ENCODE data around the gene ZRANB1.
A peak's percentile ranks its signal among the peaks of the same experiment; 100 is the strongest.
"Not testable (repeated sequence)": the region's sequence is repeated elsewhere in the genome, so short reads cannot be mapped to it uniquely, and the experiment has no call there.

Gene ZRANB1

DNA sequence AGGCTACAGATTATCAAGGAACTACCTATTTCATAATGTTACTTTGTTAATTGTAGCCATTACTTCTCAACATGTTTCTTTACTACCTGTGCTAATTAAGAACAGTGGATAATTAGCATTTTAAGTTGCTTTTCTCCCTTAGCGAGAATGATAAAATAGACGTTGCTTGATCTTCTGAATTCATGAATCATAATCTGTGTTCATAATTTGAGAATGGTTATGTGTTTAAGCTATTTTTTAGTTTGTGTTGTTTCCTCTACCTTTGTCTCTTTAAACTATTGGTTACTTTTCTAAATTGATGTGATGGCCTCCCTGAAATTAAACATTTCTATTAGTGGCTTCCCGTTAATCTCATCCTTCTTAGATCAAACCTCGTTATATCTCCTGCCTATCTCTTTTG is at the start of gene ZRANB1:
Gene ZRANB1, plus strand, starts transcription at position 301 of the 400 bp plus-strand sequence. CDS start 371 bp downstream, outside the sequence.
- no peak for DNase-seq

DNA sequence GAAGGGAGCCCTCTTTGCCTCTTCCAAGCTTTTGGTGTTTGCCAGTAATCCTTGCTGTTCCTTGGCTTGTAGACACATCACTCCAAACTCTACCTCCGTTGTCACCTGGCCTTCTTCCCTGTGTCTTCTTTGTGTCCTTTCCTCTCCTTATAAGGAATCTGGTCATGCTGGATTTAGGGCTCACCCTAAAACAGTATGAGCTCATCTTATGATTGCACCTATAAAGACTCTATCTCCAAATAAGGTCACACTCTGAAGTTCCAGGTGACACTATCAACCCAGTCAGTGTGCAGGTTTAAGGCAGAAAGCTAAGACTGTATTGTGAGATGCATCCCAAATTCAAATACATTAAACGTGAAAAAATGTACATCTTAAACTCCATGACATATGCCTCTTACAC is 49.0 kb upstream of the ZRANB1 start:
- DNase-seq, result no peak

DNA sequence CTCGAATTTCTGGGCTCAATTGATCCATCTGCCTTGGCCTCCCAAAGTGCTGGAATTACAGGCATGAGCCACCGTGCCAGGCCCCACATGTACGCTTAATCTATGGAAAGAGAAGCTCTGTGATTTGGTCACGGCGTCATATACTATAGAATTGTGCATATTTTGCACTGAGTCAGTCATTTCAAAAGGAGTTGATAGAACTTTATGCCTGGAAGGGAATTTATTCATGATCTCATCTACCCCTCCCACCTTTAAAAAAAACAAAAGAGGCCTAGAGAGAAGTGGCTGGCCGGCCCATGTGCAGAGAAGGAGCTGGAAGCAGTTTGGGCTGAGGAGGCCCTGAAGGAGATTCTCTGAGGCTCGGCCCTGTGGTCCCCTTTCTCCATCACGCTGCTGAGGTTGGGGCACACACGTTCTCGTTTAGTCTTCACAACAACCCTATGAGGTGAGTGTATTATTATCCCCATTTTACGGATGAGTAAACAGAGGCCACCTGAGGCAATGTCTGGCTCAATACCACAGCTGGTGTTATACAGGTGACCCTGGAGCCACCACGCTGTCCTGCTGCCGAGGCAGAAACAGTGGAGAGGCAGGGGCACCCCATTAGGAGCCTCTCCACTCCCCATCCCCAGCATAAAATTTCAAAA is 47.2 kb upstream of the ZRANB1 start:
- no peak for DNase-seq

DNA sequence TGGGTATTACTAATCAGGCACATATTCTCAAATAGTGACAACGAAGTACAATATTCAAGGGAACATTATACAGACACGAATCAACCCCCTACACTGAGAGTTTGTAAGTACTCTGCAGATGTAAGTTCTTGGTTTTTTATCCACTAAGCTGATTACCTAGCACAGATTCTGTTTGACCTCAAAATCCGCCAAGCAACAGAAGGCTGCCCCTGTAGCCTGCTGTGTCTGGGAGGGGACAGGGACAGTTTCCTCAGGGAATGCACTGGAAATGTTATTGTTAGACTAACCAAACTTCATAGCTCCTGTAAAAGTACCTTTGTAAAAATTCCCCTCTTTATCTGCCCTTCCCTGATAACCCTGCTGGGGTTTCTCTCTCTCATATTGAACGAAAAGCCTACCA is 45.2 kb upstream of the ZRANB1 start:
- no peak for DNase-seq

DNA sequence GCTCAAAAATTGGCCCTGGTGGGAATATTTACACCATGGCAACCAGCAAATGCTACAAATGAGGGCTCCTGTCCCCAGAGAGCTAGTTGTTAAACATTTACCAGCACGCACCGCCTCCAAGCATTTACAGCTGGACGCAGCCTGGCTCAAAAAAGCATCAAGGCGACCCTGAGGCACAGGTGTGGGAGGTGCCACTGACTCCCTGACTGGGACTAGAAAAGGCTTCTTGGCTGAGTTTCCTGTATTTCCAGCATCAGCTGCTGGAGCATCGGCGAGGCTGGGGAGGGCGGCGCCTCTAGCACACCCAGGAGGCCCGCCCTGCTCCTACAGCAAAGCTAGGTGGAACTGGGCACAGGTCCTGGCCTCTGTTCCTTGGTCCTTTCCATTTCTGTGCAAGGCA is 43.5 kb upstream of the ZRANB1 start:
- no peak for DNase-seq

DNA sequence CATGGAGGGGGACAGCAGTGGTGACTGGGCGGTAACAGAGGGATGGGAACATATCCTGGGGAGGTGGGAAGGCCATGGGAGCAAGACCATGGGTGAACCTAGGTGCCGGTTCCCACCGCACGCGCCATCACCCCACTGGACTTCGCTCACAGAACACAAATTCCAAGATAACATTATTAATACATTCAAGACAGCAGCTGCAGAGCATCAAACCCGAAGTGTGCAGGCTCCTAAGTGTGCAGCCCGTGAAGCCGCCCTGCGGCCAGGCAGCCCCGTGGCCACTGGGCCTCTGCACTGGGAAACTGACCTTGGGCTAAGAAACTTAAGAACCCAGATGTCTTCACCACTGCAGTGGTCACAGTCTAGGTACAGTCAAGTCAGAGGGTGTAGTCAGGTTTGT is 42.8 kb upstream of the ZRANB1 start:
- DNase-seq, result no peak

DNA sequence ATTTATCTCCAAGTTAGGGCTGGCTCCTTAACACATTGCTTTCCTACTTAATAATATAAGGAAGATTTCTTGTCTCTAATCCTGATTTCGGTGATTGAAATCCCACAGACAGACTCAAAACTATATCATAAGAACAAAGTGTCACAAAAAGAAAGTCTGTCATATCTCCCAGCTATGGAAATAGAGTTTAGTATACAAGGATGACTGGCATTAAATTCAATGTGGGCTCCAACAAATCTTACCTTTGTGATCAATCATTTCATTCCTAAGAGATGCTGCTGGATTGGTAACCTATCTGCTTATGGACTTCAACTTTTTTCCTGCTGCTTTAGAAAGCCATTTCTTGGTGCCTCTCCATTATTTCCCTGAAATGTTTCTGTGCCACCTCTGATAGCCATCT is 39.5 kb upstream of the ZRANB1 start:
- DNase-seq, result no peak

DNA sequence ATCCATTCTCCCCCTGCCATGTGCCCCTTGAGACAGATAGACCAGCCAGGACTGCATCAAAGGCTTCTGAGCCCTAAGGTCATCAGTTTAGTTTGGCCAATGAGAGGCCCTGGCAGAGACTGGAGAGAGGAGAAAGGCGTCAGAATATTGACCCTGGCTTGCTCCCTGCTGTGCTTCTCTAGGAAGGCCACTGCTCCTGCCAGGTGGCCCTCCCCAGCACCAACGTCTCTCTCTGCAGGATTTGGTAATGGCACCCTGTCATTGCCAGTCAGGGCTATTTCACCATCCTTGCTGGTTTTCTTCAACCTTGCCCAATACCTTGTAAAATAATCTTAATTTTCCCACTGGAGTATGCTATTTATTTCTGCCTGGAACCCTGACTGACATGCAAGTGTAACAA is 38.8 kb upstream of the ZRANB1 start:
- DNase-seq, result no peak

DNA sequence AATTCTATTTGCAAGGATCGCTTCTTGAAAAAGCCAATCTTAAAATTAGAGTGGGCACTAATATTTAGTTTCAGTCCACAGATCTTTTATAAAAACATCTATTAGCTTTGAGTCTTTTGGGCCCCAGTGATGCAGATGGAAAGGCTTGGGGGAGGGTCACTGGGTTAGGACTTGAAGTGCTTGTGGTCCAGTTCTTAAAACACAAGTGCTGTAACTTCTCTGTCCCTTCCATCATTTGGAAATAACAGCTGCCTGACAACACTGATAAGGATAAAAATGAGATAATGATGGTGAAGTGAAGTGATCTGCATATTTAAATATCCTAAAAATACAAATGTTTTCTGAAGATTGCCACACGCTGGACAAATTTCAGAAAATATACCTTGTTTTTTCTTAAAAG is 37.1 kb upstream of the ZRANB1 start:
- no peak for DNase-seq

DNA sequence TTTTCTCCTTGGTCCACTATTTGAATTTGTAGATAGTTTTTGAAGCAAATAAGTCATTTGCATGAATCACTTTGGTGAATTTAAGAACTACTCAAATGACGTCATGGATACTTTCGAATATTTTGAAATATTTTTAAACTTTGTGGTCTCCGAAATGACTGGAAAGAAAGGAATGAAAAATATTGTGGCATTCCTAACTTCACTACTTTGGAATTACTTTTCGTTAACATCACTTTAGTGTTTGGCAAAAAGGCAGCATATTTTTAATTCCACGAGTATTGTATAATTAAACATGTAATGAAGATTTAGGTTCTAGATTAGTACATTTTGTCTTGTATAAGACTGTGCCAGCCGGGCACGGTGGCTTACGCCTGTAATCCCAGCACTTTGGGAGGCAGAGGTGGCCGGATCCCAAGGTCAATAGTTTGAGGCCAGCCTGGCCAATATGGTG is 35.3 kb upstream of the ZRANB1 start:
- DNase-seq, result no peak

DNA sequence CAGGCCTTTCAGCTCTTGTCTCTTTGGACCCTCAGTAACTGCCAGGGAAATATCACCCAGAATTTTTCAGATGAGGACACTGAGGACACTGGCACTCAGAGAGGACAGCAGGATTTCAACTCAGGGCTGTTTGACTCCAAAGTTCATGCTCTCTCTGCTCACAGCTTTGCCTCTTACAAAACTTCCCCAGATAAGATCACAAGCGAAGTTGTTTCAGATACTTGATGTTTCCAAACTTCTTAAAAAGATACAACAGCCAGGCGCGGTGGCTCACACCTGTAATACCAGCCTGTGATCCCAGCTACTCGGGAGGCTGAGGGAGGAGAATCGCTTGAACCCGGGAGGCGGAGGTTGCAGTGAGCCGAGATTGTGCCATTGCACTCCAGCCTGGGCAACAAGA is 32.4 kb upstream of the ZRANB1 start:
- no peak for DNase-seq

DNA sequence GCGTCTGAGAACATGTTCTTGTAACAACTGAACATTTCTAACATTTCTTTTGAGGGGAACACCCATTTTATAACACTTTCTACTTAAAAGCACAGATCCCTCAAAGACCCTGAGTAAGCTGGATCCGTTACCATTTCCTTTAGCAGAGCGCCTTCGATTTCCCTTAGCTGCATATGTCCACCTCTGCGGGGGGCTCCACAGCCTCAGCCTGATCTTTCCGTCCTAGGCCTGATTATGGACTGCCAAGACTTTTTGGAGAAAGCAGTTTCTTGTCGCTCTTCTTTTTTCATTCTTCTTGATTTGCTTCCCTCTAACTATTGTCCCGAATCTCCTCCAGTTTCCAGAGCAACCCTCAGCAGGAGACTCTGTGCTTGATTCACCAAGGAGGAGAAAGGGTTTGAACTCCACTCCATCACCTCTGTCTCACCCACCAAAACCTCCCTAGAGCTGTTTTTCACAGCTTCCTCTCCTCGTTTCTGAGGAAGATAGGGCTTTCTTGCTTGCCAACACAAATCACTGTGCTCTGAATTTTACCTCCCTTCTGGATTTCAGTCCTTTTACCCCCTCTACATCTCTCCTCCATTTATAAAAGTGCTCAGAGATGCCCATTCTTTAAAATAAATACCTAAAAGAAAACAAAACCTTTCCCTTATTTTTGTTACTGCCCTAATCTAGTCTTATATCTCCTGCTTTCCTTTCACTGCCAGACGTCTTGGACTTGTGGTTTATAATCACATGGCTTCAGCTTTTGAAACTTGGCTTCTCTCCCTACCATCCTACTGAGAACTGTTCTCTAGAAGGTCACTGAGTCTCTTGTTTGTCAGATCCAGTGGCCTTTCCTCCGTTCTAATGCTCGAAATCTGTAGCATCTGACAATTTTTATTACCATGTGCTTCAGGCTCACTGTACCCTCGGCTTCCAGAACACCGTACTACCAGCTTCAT is 30.5 kb upstream of the ZRANB1 start:
- DNase-seq, result peak; percentile 40 to 46

DNA sequence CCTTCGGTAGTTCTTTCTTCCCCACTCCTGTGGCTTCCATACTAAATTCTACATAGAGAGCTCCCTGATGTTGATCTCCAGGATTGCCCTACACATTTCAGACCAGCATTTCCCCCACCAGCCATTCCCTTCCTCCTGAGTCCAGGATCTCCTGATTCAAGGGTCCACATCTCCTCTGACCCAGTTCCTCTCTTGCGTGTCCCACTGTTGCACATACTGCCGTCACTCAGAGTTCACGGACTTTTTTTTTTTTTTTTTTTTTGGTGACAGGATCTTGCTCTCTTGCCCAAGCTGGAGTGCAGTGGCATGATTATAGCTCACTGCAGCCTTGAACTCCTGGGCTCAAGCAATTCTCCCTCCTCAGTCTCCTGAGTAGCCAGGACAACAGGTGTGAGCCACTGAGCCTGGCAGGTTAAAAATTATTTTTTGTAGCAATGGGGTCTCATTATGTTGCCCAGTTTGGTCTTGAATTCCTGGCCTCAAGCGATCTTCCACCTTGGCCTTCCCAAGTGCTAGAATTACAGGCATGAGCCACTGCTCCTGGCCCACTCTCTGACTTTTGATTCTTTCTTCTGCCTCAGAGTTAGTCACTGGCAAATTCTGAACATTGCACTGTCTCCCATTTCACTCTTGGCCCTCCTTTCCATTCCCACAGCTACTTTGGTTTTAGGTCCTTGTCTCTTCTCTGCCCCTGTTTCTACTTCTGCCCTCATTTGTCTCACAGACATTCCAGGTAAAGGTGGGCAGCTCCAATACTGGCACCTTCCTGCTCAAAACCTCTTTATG is 29.6 kb upstream of the ZRANB1 start:
- DNase-seq, result peak; percentile 57 to 61

DNA sequence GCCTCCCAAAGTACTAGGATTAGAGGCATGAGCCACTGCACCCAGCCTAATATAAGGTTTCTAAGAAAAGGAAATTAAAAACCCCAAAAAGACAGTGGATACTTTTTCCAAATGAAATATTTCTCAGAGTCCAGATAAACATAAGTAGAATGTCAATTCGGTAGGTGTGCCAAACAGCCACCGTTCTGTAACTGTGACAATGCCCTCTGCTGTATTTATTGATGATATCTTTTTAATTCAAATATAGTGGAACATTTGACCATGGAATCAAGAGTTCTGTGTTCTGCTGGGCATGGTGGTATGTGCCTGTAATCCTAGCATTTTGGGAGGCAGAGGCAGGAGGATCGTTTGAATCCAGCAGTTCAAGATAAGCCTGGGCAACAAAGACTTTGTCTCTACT is 28.8 kb upstream of the ZRANB1 start:
- DNase-seq, result no peak

DNA sequence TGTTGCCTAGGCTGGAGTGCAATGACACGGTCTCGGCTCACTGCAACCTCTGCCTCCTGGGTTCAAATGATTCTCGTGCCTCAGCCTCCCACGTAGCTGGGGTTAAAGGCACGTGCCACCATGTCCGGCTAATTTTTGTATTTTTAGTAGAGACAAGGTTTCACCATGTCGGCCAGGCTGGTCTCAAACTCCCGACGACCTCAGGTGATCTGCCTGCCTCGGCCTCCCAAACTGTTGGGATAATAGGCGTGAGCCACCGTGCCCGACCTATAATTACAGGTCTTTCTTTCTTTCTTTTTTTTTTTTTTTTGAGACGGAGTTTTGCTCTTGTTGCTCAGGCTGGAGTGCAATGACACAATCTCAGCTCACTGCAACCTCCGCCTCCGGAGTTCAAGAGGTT is 27.5 kb upstream of the ZRANB1 start:
- DNase-seq, result not testable (repeated sequence)

DNA sequence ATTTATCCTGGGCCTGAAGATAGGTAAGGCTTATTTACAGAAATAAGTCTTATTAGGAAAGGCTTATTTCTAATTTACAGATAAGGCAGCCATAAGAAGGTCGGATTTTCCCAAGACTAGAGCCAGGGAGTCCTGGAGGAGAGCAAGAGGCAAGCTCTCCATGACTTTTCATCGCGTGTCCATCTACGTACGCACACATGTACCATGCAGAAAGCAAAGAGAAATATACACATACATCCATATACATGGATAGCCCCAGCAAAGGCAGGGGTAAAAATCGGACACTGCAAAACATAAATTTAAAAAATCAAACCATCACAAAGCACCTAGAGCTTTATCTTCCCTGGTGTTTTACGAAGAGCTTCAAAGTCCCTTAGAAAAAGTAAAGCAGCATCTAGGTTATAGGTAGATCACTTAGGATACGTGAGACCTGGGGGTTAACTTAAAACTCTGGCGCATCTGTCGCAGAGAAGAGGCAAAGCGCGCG is 25.8 kb upstream of the ZRANB1 start:
- DNase-seq, result no peak

DNA sequence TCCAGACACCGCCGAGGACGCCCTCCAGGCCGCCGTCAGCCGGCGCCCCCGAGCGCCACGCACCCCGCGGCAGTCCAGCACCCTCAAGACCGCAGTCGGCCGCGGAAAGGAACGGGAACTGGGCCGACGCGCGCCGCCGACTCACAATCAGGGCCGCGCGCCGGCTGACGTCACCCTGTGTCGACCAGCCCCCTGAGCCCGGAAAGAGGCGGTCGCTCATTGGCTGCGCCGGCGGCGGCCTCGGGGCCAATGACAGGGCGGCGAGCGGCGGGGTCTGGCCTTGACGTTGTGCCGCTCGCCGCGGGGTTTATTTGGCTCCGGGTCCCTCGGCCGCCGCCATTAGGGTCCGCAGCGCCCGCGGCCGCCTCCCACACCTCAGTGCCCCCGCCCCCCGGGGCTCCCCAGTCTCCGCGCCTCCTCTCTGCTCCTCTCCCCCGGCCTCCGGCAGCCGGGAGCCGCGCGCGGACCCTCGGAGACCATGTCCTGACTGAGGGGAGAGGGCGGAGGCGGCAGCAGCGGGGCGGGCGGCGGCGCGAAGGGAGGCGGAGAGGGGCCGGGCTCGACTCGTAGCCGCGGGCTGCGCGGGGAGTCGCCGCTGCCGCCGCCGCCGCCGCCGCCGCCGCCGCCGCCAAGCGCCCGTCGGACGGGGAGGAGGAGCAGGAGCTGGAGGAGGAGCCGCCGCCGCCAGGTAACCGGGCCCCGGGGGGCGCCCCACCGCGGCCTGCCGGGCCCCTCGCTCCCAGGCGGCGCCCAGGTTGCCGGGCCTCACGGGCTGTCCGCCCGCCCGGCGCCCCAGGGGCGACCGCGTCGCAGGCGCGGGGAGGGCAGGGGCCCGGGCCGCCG is 25.1 kb upstream of the ZRANB1 start:
- peak; percentile 94 to 97 for DNase-seq

DNA sequence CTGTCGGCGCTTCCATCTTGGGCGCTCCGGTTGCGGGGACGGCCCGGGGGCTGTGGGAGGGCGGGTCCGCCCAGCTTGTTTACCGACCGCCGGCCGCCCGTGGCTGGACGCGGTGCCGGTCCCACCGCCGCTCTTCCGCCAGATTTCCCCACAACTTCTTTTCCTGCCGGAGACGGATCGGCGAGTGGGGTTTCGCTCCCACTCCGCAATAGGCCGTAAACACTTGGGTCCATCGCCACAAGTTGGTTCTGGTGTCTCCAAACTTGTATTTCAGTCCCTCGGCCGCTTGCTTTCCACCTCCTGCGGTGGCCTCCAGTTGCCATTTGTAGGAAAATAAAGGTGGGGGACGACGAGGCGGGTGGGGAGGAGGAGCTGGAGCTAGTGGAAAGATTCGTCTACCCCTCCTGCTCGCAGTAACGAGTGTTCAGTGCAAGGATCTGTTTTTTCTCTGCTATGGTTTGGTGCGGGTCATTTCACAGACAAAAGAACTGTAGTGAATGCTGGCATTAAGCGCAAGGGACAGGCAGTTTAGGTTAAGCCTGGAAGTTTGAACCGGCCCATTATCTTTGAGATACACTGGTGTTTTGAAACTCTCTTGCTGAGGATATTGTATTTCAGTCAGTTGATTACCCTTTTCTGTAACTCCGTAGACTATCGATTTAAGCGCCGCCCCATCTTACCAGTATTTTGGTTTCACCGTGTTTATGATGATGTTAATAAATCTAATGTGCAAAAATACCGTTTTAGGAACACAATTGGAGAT is 24.3 kb upstream of the ZRANB1 start:
- peak; percentile 12 to 31 for DNase-seq

DNA sequence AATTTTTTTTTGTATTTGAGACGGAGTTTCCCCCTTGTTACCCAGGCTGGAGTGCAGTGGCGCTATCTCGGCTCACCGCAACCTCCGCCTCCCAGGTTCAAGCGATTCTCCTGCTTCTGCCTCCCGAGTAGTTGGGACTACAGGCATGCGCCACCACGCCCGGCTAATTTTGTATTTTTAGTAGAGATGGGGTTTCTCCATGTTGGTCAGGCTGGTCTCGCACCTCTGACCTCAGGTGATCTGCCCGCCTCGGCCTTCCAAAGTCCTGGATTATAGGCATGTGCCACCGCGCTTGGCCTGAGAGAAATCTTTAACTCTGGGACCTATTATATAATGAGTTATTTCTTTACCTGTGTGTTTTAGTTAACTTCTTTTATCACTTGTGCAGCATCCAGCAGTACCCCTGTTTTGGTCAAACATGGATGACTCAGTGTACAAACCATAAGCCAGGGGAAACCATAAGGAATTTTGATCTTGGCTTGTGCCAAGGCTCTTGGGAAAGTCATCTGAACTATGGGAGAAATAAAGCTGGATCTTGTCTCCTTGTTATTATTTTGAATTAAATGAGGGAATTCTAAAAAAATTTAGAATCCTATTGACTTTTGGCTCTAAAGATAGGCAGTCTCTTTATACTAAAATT is 23.6 kb upstream of the ZRANB1 start:
- no peak for DNase-seq

DNA sequence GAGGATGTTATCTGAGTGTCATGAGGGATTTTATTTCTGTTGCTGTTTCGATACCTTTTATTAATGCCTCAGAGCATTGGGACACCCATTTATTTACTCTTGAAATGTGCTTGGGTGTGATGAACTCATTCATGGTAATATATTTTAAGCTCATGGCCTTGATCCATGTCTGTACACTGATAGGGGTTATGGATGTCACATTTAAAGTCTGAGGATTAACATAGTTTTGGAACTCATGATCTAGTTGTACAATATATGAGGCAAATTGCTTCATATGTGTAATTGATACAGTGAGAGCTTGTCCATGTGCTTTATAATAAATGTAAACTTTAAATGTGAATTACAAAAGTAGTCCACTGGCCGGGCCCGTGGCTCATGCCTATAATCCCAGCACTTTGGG is 23.0 kb upstream of the ZRANB1 start:
- DNase-seq, result no peak

DNA sequence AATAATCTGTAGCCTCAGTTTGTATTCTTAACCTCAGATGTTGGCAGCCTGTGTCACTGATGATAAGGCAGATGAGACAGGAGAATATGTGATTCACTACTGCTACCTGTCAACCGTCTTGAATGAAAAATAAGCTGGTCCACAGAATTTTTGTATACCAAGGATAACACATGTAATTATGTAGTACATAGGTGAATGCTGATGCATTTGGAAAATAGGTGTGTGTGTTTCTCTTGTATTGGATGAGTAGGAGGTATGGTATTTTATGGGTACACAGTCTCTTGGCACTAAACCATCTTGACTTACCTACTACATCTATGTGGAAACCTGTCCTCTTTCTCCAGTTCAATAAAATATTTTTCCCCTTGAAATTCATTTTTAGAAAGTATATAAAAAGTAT is 20.7 kb upstream of the ZRANB1 start:
- no peak for DNase-seq

Data from inflammatory macrophage treated with lipopolysaccharide for 1 hour (primary cell).